ENCODE data around the gene OGDH. TPM values are rescaled to one million over a fixed set of nuclear protein-coding genes. Genes with fewer than 3 reads are reported as not detected.
"Not testable (repeated sequence)": the region's sequence is repeated elsewhere in the genome, so short reads cannot be mapped to it uniquely, and the experiment has no call there.

OGDH gene
- total RNA-seq, 2 donors from 2014 or later = 36.1 to 46.1 TPM

GRCh38 chr7:44713680-44714335 is 107.4 kb downstream of the OGDH start:
- 58 to 65% methylated on average over 7 of the region's 7 CpGs for WGBS, 2 donors
- H3K4me1 ChIP-seq = peaks cover 10% of the 10 kb centered on the region

GRCh38 chr7:44716205-44716604 is 109.8 kb downstream of the OGDH start:
- H3K36me3 ChIP-seq (replicated peaks in 1 of 2; ENCODE audit: insufficient read depth in 1 of 2, low read depth in 2 of 2) = no peaks in the 10 kb centered on the region
- H3K4me1 ChIP-seq = peaks cover 10% of the 10 kb centered on the region
- no peak for ATAC-seq
- H3K27me3 ChIP-seq = no peaks in the 10 kb centered on the region
- H3K27ac ChIP-seq = no peak overlapping the region
- H3K9me3 ChIP-seq = peaks cover 0 to 11% (median 0%) of the 10 kb centered on the region in 3 donors
- WGBS, 2 donors = 86 to 92% methylated on average over 3 of the region's 3 CpGs
- DNase-seq = no peak
- TF ChIP-seq POLR2A (IDR thresholded peaks at IDR 0.05) (no peak), CTCF (IDR thresholded peaks at IDR 0.05) (no peak)
- no peak overlapping the region for H3K4me3 ChIP-seq
- intact Hi-C loops (cut with DNase I) = no loop called here

More at GRCh38 chr7:44713680-44714335, 107.4 kb downstream of the OGDH start:
- Histone ChIP-seq H3K27me3 (no peaks in the 10 kb centered on the region), H3K36me3 (replicated peaks in 1 of 2; ENCODE audit: insufficient read depth in 1 of 2, low read depth in 2 of 2) (no peaks in the 10 kb centered on the region), H3K4me3 (no peak overlapping the region), H3K9me3 (no peaks in the 10 kb centered on the region), H3K27ac (no peak overlapping the region)
- TF ChIP-seq POLR2A (IDR thresholded peaks at IDR 0.05) (no peak), CTCF (IDR thresholded peaks at IDR 0.05) (no peak)
- intact Hi-C loops (cut with DNase I) = no loop called here
- DNase-seq = no peak
- ATAC-seq = no peak

- Histone ChIP-seq H3K27ac (no peak overlapping the region), H3K9me3 (peaks cover 0 to 11% (median 0%) of the 10 kb centered on the region in 3 donors), H3K27me3 (no peaks in the 10 kb centered on the region), H3K36me3 (replicated peaks in 1 of 2; ENCODE audit: insufficient read depth in 1 of 2, low read depth in 2 of 2) (no peaks in the 10 kb centered on the region), H3K4me3 (no peak overlapping the region), H3K4me1 (no peaks in the 10 kb centered on the region)
- ATAC-seq (no peak), DNase-seq (no peak)
- 82 to 85% methylated on average over 4 of the region's 4 CpGs for WGBS, 2 donors
- TF ChIP-seq POLR2A (IDR thresholded peaks at IDR 0.05) (no peak), CTCF (IDR thresholded peaks at IDR 0.05) (no peak)
- intact Hi-C loops (cut with DNase I) = no loop called here
Measured at GRCh38 chr7:44720301-44720700, 113.9 kb downstream of the OGDH start.

- 80 to 82% methylated on average over 3 to 4 of the region's 4 CpGs for WGBS, 2 donors
- Histone ChIP-seq H3K27me3 (no peaks in the 10 kb centered on the region), H3K9me3 (peaks cover 0 to 11% (median 0%) of the 10 kb centered on the region in 3 donors), H3K4me1 (no peaks in the 10 kb centered on the region), H3K36me3 (replicated peaks in 1 of 2; ENCODE audit: insufficient read depth in 1 of 2, low read depth in 2 of 2) (no peaks in the 10 kb centered on the region), H3K27ac (no peak overlapping the region), H3K4me3 (no peak overlapping the region)
- intact Hi-C loops (cut with DNase I) = no loop called here
- TF ChIP-seq CTCF (IDR thresholded peaks at IDR 0.05) (no peak), POLR2A (IDR thresholded peaks at IDR 0.05) (no peak)
- no peak for ATAC-seq
- no peak for DNase-seq
Measured at GRCh38 chr7:44724276-44724675, 117.8 kb downstream of the OGDH start.

GRCh38 chr7:44726250-44726649 is 119.8 kb downstream of the OGDH start:
- H3K27me3 ChIP-seq; H3K4me1 ChIP-seq; H3K4me3 ChIP-seq; H3K27ac ChIP-seq; ATAC-seq; DNase-seq; H3K9me3 ChIP-seq; H3K36me3 ChIP-seq (replicated peaks in 1 of 2; ENCODE audit: insufficient read depth in 1 of 2, low read depth in 2 of 2): not testable (repeated sequence)
- WGBS, 2 donors = 56 to 66% methylated on average over 7 of the region's 7 CpGs
- intact Hi-C loops (cut with DNase I) = loop anchor here (5.0 kb wide), 1 partner anchor 379 kb away; no protein-coding TSS in a partner anchor
